Esophagus squamous epithelium (tissue), 4 donors: Measurements from ENCODE around the gene ACHE.

Source experiments
- POLR2A ChIP-seq, 4 donors: fragments of 450-650 bp; IDR thresholded peaks; one replicate each; pipeline ENCODE4 v1.6.1; 2017; ENCODE audit warnings: antibody characterized with exemption in 4 of 4, mild to moderate bottlenecking in 4 of 4, moderate library complexity in 3 of 4
- TF ChIP-seq, protein P1 (sequence below), 6 experiments: fragments of 450-650 bp in 4 of 6; fragments of 200-600 bp in 2 of 6; sonication (generic) in 2 of 6; IDR thresholded peaks; one replicate each; pipeline ENCODE4 v1.5.1; 2016 to 2019; ENCODE audit warnings: antibody characterized with exemption in 6 of 6, mild to moderate bottlenecking in 4 of 6, moderate library complexity in 4 of 6

DNA sequence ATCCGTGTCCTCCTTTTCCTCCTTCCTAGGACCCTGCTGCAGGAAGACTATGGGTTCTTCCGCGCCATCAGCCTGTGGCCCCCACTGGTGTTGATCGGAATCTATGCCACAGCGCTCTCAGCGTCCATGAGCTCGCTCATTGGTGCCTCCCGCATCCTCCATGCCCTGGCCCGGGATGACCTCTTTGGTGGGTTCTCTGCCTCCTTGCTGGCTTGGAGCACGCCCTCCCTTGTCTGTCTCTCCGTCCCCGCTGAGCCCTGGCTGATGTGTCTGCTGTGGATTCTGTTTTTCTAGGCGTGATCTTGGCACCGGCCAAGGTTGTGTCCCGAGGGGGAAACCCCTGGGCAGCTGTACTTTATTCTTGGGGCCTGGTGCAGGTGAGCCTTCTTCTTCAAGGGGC lies 35.8 kb downstream of the ACHE start:
- TF ChIP-seq POLR2A (IDR thresholded peaks at IDR 0.05), result no peak
- TF ChIP-seq, protein P1, sequence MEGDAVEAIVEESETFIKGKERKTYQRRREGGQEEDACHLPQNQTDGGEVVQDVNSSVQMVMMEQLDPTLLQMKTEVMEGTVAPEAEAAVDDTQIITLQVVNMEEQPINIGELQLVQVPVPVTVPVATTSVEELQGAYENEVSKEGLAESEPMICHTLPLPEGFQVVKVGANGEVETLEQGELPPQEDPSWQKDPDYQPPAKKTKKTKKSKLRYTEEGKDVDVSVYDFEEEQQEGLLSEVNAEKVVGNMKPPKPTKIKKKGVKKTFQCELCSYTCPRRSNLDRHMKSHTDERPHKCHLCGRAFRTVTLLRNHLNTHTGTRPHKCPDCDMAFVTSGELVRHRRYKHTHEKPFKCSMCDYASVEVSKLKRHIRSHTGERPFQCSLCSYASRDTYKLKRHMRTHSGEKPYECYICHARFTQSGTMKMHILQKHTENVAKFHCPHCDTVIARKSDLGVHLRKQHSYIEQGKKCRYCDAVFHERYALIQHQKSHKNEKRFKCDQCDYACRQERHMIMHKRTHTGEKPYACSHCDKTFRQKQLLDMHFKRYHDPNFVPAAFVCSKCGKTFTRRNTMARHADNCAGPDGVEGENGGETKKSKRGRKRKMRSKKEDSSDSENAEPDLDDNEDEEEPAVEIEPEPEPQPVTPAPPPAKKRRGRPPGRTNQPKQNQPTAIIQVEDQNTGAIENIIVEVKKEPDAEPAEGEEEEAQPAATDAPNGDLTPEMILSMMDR (IDR thresholded peaks at IDR 0.05), result no peak
